Stimulated activated CD8-positive, alpha-beta memory T cell treated with anti-CD3 and anti-CD28 coated beads, Interleukin-7, amount 100 ng/mL, for 1 hour (primary cell): Measurements from ENCODE around the gene SFXN5.
"Not testable (repeated sequence)": the region's sequence is repeated elsewhere in the genome, so short reads cannot be mapped to it uniquely, and the experiment has no call there.

ENCODE experiments used
- DNase-seq, 2 donors: peaks; one replicate each; pipeline ENCODE4 v3.0.0-alpha.2; 2020; ENCODE audit warnings: low read depth in 2 of 2

Gene SFXN5

GRCh38 chr2:73071360-73072128 lies at the start of gene SFXN5:
Gene SFXN5, minus strand, starts transcription at chr2:73071712. Its CDS starts 7 bp downstream, at chr2:73071705.
- DNase-seq = peak; percentile 93 to 94

GRCh38 chr2:73119611-73120239 lies 48.2 kb upstream of the SFXN5 start:
- DNase-seq = not testable (repeated sequence)

GRCh38 chr2:73117441-73117840 lies 45.9 kb upstream of the SFXN5 start:
- no peak for DNase-seq

GRCh38 chr2:73116182-73116960 lies 44.9 kb upstream of the SFXN5 start:
- DNase-seq = no peak

GRCh38 chr2:73114273-73114867 lies 42.9 kb upstream of the SFXN5 start:
- no peak for DNase-seq

- peak; percentile 50 to 59 for DNase-seq
These were observed 41.7 kb upstream of the SFXN5 start, which contains the start of gene RAB11FIP5 for GRCh38 chr2:73112913-73113854. Gene RAB11FIP5, minus strand, starts transcription at chr2:73112948. Its CDS starts 171 bp downstream, at chr2:73112777.

- DNase-seq = no peak
These were observed 40.8 kb upstream of the SFXN5 start for GRCh38 chr2:73112026-73112912.

GRCh38 chr2:73111073-73112025 lies 39.8 kb upstream of the SFXN5 start:
- no peak for DNase-seq

- DNase-seq = no peak
These were observed 38.9 kb upstream of the SFXN5 start for GRCh38 chr2:73110168-73111072.

GRCh38 chr2:73109431-73110167 lies 38.1 kb upstream of the SFXN5 start:
- no peak for DNase-seq

GRCh38 chr2:73107211-73107926 lies 35.9 kb upstream of the SFXN5 start:
- no peak for DNase-seq

GRCh38 chr2:73106791-73107190 lies 35.3 kb upstream of the SFXN5 start:
- DNase-seq = no peak

- DNase-seq = no peak
These were observed 34.0 kb upstream of the SFXN5 start for GRCh38 chr2:73105511-73105971.

- no peak for DNase-seq
These were observed 33.4 kb upstream of the SFXN5 start for GRCh38 chr2:73104933-73105332.

- DNase-seq = no peak
These were observed 31.6 kb upstream of the SFXN5 start for GRCh38 chr2:73103018-73103542.
